Mucosa of rectum (tissue), 2 donors: ENCODE results near the gene NOP14.
A peak's percentile ranks its signal among the peaks of the same experiment; 100 is the strongest.
"Not testable (repeated sequence)": the region's sequence is repeated elsewhere in the genome, so short reads cannot be mapped to it uniquely, and the experiment has no call there.

Experiments
- H3K27ac ChIP-seq, 2 donors: one replicate each; pipeline ENCODE4 v1.7.0; 2013; ENCODE audit warnings: inconsistent platforms in 2 of 2, low read depth in 2 of 2, low read length in 2 of 2
- H3K27me3 ChIP-seq, 2 donors: one replicate each; pipeline ENCODE4 v1.7.0; 2013; ENCODE audit warnings: low read length in 2 of 2; ENCODE audit not compliant: control insufficient read depth in 2 of 2, insufficient read depth in 2 of 2
- H3K36me3 ChIP-seq, 2 donors: one replicate each; pipeline ENCODE4 v1.7.0; 2013; ENCODE audit warnings: low read length in 2 of 2; ENCODE audit not compliant: control insufficient read depth in 2 of 2, insufficient read depth in 2 of 2
- H3K4me1 ChIP-seq, 2 donors: one replicate each; pipeline ENCODE4 v1.7.0; 2013; ENCODE audit warnings: low read length in 2 of 2, mild to moderate bottlenecking in 1 of 2; ENCODE audit not compliant: control insufficient read depth in 2 of 2, insufficient read depth in 2 of 2
- H3K4me3 ChIP-seq, 2 donors: one replicate each; pipeline ENCODE4 v1.7.0; 2013; ENCODE audit warnings: low read length in 2 of 2
- H3K9ac ChIP-seq, 2 donors: one replicate each; pipeline ENCODE4 v1.7.0; 2013; ENCODE audit warnings: low read length in 2 of 2, low read depth in 1 of 2, mild to moderate bottlenecking in 1 of 2
- H3K9me3 ChIP-seq, 2 donors: one replicate each; pipeline ENCODE4 v1.7.0; 2013; ENCODE audit warnings: low read length in 2 of 2; ENCODE audit not compliant: control insufficient read depth in 2 of 2
- donor health status: healthy.
- donor health status: Normal muscosa, but diverticular disease.

NOP14 gene

DNA sequence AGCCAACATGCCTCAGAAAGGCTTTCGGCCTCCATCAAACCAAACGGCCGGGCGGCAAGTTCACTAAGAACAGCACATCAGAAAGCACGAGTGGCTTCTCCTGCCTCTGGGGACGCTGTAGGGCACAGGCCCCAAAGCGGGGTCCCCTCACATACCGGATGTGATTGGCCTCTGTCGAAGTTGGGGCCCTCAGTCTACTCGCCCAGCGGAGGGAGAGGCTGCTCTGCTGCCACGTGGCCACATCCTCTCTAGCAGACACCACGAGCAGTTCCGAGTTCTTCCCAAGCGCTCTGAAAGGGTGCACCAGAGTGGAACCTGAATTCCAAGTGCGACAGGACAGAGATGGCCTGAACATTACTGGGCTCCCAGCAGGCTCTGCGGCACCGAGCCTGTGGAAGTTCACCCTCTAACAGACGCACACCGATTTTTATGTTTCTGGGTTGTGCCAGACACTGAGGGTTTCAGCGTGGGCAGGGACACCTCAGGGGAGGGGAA lies 21.1 kb downstream of the NOP14 start:
- H3K27me3 ChIP-seq, result no peaks in the 10 kb centered on the region
- H3K9ac ChIP-seq, result peak overlapping the region in 1 of 2 donors; percentile 60
- peak overlapping the region; percentile 72 to 77 for H3K27ac ChIP-seq
- peak overlapping the region in 1 of 2 donors; percentile 13 for H3K4me3 ChIP-seq
- peaks cover 68 to 87% of the 10 kb centered on the region in 2 donors for H3K36me3 ChIP-seq
- no peaks in the 10 kb centered on the region for H3K9me3 ChIP-seq
- peaks cover 10 to 12% of the 10 kb centered on the region in 2 donors for H3K4me1 ChIP-seq

DNA sequence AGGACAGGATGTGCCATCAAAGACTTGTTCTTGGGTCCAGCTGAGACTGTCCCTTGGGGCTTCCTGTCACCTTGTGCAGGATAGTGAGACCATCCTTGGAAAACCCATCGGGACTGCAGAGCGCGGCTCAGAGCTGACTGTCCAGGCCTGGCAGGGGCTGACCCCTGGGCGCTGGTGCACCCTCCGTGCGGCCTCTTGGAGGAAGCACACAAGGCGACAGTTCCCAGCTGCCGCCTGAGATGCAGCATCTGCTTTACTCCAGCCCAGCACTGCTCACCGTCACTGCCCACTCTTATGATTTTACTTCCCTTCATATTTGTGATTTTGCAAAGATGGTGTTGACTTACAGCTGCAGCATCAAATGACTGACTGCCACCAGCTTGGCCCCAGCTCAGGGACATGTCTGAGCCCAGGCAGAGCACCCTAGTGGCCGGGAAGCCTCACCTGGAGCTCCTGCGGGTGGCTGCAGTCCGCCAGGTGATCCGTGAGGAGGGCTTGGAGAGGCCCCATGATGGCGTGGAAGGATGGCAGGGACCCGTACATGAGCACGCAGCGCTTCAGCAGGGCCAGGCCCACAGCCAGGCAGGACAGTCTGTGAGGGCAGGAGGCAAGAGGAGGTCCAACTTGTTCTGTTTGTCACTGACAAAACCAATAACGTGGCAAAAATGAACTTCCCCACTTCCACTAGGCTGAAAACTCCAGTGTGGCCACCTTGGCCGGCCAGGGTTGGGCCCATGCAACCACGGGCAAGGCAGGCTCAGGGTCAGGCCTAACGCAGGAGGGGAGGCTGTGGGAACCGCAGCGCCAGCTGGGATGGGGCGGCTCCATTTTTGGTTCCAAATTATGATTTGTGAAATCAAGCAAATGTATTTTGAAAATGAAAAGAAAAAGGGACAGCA lies 21.8 kb downstream of the NOP14 start:
- H3K27ac ChIP-seq, result peak overlapping the region in 1 of 2 donors; percentile 77
- H3K27me3 ChIP-seq, result no peaks in the 10 kb centered on the region
- H3K4me1 ChIP-seq, result peaks cover 13 to 15% of the 10 kb centered on the region in 2 donors
- H3K9ac ChIP-seq, result no peak overlapping the region
- no peak overlapping the region for H3K4me3 ChIP-seq
- H3K9me3 ChIP-seq, result no peaks in the 10 kb centered on the region
- H3K36me3 ChIP-seq, result peaks cover 61 to 85% of the 10 kb centered on the region in 2 donors

DNA sequence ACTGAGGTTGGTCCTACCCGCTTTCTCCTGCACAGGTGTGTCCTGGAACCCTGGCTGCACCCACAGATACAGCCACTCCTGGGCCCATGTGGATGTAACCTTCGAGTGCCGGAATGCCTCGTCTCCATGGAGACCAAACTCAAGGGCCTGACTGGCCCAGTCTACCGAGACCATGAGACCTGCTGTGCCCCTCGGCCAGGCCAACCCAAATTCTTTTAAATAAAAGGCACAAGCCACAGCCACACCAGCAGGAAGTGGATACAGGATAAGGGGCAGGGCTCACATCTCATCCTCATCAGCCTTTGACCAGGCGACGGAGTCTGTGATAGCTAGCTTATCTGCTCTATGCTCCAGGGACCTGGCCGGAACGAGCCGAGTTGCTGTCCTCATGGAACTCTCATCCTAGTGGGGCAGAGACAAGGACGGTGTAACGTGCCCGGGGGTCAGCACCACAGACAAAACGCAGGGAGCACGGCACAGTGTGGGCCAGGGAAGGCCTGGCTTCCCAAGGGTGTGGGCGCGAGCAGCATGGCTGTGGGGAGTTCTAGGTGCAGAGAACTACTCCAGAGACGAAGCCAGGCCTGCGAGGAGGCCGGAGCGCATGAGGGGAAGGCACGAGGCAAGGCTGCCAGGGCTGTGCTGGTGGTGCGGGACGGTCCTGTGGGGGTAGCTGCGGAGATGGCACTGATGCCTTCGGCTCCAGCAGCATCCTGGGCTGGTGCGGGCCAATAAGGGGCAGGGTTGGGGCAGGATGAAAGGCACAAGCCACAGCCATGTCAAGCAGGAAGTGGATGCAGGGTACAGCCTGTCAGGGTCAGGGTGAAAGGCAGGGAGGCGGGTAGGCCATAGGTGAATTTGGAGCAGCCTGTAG lies 22.7 kb downstream of the NOP14 start:
- Histone ChIP-seq H3K36me3 (peaks cover 54 to 78% of the 10 kb centered on the region in 2 donors), H3K4me1 (peaks cover 20 to 21% of the 10 kb centered on the region in 2 donors), H3K4me3 (no peak overlapping the region), H3K9ac (no peak overlapping the region), H3K27me3 (no peaks in the 10 kb centered on the region), H3K27ac (no peak overlapping the region), H3K9me3 (no peaks in the 10 kb centered on the region)

DNA sequence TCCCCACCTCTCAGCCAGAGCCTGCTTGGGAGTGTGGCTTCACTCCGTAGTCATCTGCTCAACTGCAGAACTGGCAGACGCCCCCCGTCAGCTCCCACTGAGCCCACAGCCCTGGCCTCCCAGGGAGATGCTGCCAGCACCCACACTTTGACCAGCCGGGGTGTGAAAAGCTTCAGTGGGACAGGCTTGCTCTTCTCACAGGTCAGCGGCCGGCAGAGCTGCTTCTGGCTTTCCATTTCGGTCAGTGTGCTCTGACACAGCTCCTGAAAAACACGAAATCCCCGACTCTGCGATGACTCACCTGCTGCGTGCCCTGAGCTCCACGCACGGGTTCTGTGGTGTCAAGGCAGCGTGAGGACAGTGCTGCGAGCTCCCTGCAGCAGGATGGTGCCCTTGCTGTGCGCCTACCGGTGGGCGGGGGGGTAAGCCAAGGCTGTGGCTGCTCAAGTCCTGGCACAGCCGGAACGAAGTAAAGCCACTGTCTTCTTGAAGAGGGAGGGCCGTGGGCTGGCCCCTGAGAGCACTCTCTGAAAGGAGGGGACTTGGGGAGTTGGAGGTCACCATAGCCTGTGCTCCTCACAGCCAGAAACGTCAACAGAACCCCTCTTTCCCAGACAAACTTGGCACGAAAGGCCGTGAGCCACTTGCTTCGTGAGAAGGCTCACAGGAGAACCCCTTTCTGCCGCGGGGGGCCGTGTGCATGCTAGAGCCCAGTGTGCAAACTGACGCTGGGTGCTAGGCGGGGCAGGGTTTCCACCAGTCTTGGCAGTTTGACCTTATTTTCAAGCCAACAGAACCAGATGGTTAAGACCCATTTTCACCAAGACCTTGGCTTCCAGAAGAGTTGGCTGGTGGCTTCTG lies 23.6 kb downstream of the NOP14 start:
- Histone ChIP-seq H3K27me3 (no peaks in the 10 kb centered on the region), H3K9ac (no peak overlapping the region), H3K36me3 (peaks cover 46 to 70% of the 10 kb centered on the region in 2 donors), H3K27ac (no peak overlapping the region), H3K4me3 (no peak overlapping the region), H3K4me1 (peaks cover 23 to 24% of the 10 kb centered on the region in 2 donors), H3K9me3 (no peaks in the 10 kb centered on the region)

DNA sequence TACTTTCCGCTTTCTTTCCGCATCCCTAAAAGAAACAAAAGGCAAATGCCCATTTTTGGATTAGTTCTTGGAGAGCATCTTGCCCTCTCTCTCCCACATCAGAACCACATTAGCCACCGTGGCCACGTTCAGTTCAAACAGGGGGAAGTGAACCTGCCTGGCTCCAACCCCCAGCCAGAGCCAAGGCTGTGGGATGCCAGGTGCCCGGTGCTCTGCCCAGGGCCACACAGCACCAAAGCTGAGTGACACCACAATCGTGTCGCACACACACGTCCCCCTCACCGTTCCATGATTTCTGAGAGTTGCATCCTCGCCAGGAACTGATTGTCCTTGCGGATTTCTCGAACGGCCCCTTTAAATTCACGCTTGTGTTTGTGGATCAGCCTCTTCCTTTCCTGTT lies 24.3 kb downstream of the NOP14 start:
- H3K9me3 ChIP-seq, result no peaks in the 10 kb centered on the region
- no peak overlapping the region for H3K27ac ChIP-seq
- H3K36me3 ChIP-seq, result peaks cover 44 to 65% of the 10 kb centered on the region in 2 donors
- H3K9ac ChIP-seq, result no peak overlapping the region
- H3K27me3 ChIP-seq, result no peaks in the 10 kb centered on the region
- no peak overlapping the region for H3K4me3 ChIP-seq
- peaks cover 24 to 25% of the 10 kb centered on the region in 2 donors for H3K4me1 ChIP-seq

DNA sequence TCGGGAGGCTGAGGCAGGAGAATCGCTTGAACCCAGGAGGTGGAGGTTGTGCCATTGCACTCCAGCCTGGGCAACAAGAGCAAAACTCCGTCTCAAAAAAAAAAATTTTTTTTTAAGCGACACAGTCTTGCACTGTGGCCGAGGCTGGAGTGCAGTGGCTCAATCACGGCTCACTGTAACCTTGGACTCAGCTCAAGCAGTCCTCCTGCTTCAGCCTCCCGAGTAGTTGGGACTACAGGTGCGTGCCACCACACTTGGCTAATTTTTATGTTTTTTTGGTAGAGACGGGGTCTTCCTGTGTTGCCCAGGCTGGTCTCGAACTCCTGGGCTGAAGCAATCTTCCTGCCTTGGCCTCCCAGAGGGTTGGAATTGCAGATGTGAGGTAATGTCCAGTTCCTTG lies 24.8 kb downstream of the NOP14 start:
- not testable (repeated sequence) for H3K9me3 ChIP-seq, H3K27ac ChIP-seq, H3K9ac ChIP-seq, H3K27me3 ChIP-seq, H3K4me3 ChIP-seq
- Histone ChIP-seq H3K36me3 (peaks cover 40 to 60% of the 10 kb centered on the region in 2 donors), H3K4me1 (peaks cover 29% of the 10 kb centered on the region in 2 donors)

DNA sequence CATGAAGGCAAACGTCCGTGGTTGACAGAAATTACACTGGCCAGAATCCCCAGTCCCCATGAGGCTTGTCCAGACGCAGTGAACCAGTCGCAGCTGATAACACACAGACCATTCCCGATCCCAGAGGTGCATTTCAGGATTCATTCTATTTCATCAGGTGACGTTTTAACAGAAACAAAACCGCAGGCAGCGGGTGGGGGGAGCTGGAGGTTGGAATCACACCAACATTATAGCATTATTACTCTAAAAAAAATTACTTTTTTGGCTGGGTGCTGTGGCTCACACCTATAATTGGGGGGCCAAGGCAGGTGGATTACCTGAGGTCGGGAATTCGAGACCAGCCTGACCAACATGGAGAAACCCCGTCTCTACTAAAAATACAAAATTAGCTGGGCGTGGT lies 25.2 kb downstream of the NOP14 start:
- Histone ChIP-seq H3K4me1 (peaks cover 27 to 29% of the 10 kb centered on the region in 2 donors), H3K36me3 (peaks cover 37 to 56% of the 10 kb centered on the region in 2 donors), H3K4me3 (no peak overlapping the region), H3K9ac (no peak overlapping the region), H3K27me3 (no peaks in the 10 kb centered on the region), H3K9me3 (no peaks in the 10 kb centered on the region), H3K27ac (no peak overlapping the region)

DNA sequence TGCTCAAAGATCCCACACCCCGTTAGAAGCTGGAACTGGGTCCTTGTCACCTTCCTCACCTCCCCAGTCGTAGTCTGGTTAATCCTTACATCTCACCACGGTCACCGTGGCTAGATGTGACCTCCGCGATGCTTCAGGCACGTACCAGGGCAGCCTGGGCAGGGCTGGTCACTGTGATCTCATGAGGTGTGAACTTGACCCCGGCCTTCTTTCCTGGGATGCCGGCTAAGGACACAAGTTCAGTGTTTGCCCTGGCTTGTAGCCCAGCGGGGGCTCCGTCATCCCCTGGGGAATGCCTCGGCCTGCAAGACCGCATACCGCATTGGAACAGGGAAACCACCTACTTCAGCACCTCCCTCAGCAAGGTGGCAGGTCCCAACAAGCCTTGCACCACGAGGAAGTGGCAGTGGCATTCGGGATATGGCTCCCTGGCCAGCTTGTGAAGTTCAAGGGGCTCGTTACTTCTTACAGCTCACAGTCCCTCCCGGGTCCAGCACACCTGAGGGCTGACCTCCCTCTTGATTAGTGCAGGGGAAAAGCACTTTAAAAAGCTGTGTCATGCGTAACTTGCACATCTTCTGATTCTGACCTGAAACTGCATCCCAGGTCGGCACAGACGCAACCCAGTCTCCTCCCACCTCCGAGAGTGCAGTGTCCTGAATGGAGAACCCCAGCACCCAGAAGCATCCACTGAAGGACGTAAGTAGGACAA lies 25.9 kb downstream of the NOP14 start:
- H3K9me3 ChIP-seq, result no peaks in the 10 kb centered on the region
- peak overlapping the region in 1 of 2 donors; percentile 24 for H3K9ac ChIP-seq
- H3K27ac ChIP-seq, result peak overlapping the region in 1 of 2 donors; percentile 16
- H3K27me3 ChIP-seq, result no peaks in the 10 kb centered on the region
- peaks cover 35 to 53% of the 10 kb centered on the region in 2 donors for H3K36me3 ChIP-seq
- H3K4me3 ChIP-seq, result no peak overlapping the region
- peaks cover 28 to 30% of the 10 kb centered on the region in 2 donors for H3K4me1 ChIP-seq

DNA sequence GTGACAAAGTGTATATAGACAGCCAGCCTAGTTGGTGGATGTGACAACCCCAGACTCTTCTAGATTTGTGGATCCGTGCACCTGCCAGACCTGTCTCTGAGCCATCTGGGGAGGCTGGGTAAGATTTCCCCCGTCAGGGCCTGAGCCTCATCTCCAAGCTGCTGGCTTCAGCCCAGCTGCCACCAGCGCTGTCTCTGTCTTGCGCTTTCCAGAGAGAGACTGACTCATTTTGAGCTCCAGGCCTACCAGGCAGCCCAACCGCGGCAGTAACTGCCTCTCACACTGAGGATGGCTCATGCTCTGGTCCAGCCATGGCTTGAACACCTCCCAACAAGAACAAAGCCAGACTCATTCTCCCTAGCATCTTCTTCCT lies 26.4 kb downstream of the NOP14 start:
- Histone ChIP-seq H3K27ac (peak overlapping the region in 1 of 2 donors; percentile 16), H3K9me3 (no peaks in the 10 kb centered on the region), H3K4me3 (no peak overlapping the region), H3K36me3 (peaks cover 31 to 48% of the 10 kb centered on the region in 2 donors), H3K9ac (no peak overlapping the region), H3K27me3 (no peaks in the 10 kb centered on the region), H3K4me1 (peaks cover 27 to 28% of the 10 kb centered on the region in 2 donors)
